MCF 10A (cell line): ENCODE results near the gene USP9X. TPM values are rescaled to one million over a fixed set of nuclear protein-coding genes. Genes with fewer than 3 reads are reported as not detected.
"Not testable (repeated sequence)": the region's sequence is repeated elsewhere in the genome, so short reads cannot be mapped to it uniquely, and the experiment has no call there.

Source experiments
- BruUV-seq: library from RNA; stranded (reverse); fragments of 400-500 nt; replicated peaks from 2 replicates; lab custom pipeline; 2021; lab: Mats Ljungman, UMichigan
- CTCF ChIA-PET: fragments of 300-600 bp; sonication (Branson Sonifier 250); formaldehyde crosslinking; extraction: SDS; loops from one replicate; lab custom pipeline; 2021; ENCODE audit warnings: antibody characterized with exemption, inconsistent platforms; lab: Yijun Ruan, JAX
- POLR2A ChIA-PET: fragments of 300-600, 350-650 bp; sonication (Branson Sonifier 250); formaldehyde crosslinking; extraction: SDS; loops from one replicate; lab custom pipeline; 2020; ENCODE audit warnings: antibody characterized with exemption, inconsistent platforms; lab: Yijun Ruan, JAX
- DNase-seq: peaks from one replicate; pipeline ENCODE4 v3.0.0-alpha.2; 2018; ENCODE audit not compliant: unreplicated experiment
- H3K27ac Mint-ChIP-seq: one replicate; pipeline ENCODE4 v1.8.0; 2022; ENCODE audit warnings: mild to moderate bottlenecking, low read depth, mixed read lengths; ENCODE audit not compliant: unreplicated experiment
- H3K27me3 Mint-ChIP-seq: one replicate; pipeline ENCODE4 v1.8.0; 2022; ENCODE audit warnings: mixed read lengths; ENCODE audit not compliant: insufficient read depth, unreplicated experiment
- H3K36me3 Mint-ChIP-seq: one replicate; pipeline ENCODE4 v1.8.0; 2022; ENCODE audit warnings: mild to moderate bottlenecking, moderate library complexity, mixed read lengths; ENCODE audit not compliant: insufficient read depth, unreplicated experiment
- H3K4me1 Mint-ChIP-seq: one replicate; pipeline ENCODE4 v1.8.0; 2022; ENCODE audit warnings: mixed read lengths; ENCODE audit not compliant: insufficient read depth, unreplicated experiment
- H3K4me3 Mint-ChIP-seq: one replicate; pipeline ENCODE4 v1.8.0; 2022; ENCODE audit warnings: mild to moderate bottlenecking, moderate library complexity, mixed read lengths; ENCODE audit not compliant: unreplicated experiment
- H3K9me3 Mint-ChIP-seq: one replicate; pipeline ENCODE4 v1.8.0; 2022; ENCODE audit warnings: mixed read lengths; ENCODE audit not compliant: unreplicated experiment
- intact Hi-C: fragments of 100-400 bp; cut with micrococcal nuclease; formaldehyde crosslinking; loops from 2 replicates; pipeline ENCODE4 v1.14.1; 2022
- total RNA-seq: library from RNA; stranded (reverse); gene quantifications from 2 replicates; pipeline ENCODE4 v1.2.3, GENCODE V29; 2022
- TF ChIP-seq, protein P1 (sequence below): fragments of 200-600 bp; IDR thresholded peaks from one replicate; pipeline ENCODE4 v1.8.0; 2022; ENCODE audit warnings: antibody characterized with exemption, mild to moderate bottlenecking; ENCODE audit not compliant: unreplicated experiment

Gene USP9X
- total RNA-seq, 1 experiment from 2014 or later: 77.9 TPM

DNA sequence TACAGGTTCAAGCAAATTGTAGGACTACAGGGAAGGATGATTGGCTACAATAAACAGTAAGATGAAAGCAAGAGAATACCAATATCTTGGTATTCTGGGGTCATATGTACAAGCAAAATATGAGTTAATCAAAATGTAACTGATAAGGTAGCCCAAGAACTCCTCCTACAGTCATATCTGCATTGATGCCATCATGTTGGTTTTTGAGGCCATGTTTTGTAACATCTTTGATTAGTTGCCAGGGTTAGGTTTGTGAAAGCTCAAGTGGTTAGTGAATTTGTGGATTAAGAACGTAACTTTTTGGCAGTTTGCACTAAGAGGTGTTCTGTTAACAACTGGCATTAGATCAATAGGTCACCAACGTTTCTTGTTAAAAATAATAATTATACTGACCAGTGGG, 59.6 kb downstream of the USP9X start:
- CTCF ChIA-PET: interaction anchor here (0.6 kb wide), 2 partner anchors 31 to 652 kb away, joined by 3 to 4 read pairs; no protein-coding TSS in a partner anchor
- intact Hi-C loops: no loop called here
- peak; percentile 40 for DNase-seq
- H3K27me3 Mint-ChIP-seq: no peaks in the 10 kb centered on the region
- no peak overlapping the region for H3K27ac Mint-ChIP-seq
- no peaks in the 10 kb centered on the region for H3K9me3 Mint-ChIP-seq
- TF ChIP-seq, protein P1, sequence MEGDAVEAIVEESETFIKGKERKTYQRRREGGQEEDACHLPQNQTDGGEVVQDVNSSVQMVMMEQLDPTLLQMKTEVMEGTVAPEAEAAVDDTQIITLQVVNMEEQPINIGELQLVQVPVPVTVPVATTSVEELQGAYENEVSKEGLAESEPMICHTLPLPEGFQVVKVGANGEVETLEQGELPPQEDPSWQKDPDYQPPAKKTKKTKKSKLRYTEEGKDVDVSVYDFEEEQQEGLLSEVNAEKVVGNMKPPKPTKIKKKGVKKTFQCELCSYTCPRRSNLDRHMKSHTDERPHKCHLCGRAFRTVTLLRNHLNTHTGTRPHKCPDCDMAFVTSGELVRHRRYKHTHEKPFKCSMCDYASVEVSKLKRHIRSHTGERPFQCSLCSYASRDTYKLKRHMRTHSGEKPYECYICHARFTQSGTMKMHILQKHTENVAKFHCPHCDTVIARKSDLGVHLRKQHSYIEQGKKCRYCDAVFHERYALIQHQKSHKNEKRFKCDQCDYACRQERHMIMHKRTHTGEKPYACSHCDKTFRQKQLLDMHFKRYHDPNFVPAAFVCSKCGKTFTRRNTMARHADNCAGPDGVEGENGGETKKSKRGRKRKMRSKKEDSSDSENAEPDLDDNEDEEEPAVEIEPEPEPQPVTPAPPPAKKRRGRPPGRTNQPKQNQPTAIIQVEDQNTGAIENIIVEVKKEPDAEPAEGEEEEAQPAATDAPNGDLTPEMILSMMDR: no peak
- no peak overlapping the region for H3K4me3 Mint-ChIP-seq
- POLR2A ChIA-PET: interaction anchor here (0.6 kb wide), 1 partner anchor 7 kb away, joined by 3 read pairs; no protein-coding TSS in a partner anchor
- BruUV-seq: no TSS peak
- H3K4me1 Mint-ChIP-seq: peaks cover 23% of the 10 kb centered on the region
- peaks cover 32% of the 10 kb centered on the region for H3K36me3 Mint-ChIP-seq

DNA sequence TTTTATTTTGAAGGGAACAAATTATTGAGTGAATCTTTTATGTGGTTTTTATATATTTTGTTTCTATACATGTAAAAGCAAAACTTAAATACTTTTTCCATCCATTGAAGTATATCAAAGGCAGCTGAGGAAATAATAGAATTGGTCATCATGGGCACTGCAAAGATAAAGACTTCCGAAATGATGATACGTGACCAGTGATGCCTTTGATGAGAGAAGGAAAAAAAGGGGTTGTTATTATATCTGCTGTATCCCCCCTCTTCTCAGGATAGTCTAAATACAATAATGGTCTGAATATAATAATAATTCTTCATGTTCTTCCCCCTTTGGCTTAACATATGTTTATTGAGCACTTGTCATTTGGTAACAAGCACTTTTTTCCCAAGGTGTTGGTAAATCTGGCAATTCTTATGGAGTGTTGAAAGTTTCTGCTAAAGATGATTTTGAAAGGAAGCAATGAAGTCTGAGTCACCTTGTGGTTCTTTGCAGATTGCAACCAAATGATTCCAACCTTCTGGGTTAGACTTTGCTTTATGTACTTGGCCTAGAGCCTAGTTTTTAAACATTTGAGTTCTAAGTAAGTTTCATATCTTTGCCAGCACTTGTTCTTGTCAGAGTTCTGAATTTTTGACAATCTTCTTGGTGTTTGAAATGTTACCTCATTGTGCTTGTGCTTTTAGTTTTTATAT, 60.8 kb downstream of the USP9X start:
- BruUV-seq: no TSS peak

DNA sequence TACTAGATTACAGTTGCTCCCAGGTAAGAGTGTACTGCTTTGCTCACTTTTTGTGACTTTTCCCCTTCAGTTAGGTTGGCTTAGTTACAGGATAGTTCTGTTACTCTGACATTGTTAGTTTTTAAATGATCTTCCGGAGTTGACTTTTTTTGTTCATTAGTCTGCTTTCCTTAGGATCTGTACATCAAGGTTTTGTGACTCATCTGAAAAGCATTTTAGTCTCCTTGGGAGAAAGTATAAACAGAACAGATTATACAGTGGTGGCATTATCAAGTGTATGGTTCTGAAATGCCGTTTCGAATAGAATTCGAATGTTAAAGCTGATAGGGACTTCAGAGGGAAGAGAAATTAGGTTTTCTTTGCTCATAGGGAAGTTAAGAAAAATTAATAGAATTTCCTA, 63.3 kb downstream of the USP9X start:
- no peaks in the 10 kb centered on the region for H3K27me3 Mint-ChIP-seq
- peak overlapping the region; percentile 86 for H3K27ac Mint-ChIP-seq

More for the DNA sequence above, 60.8 kb downstream of the USP9X start:
- Mint-ChIP-seq H3K36me3 (peaks cover 32% of the 10 kb centered on the region), H3K9me3 (no peaks in the 10 kb centered on the region), H3K4me3 (no peak overlapping the region), H3K27ac (no peak overlapping the region), H3K27me3 (no peaks in the 10 kb centered on the region), H3K4me1 (peaks cover 23% of the 10 kb centered on the region)
- intact Hi-C loops: no loop called here
- ChIA-PET CTCF (interaction anchor here (0.6 to 0.7 kb wide), 3 partner anchors 30 to 1351 kb away, joined by 3 to 5 read pairs (median 3); no protein-coding TSS in a partner anchor), POLR2A (interaction anchor here (0.6 to 0.7 kb wide), 3 partner anchors 57 to 413 kb away, joined by 3 to 5 read pairs (median 4); no protein-coding TSS in a partner anchor)
- TF ChIP-seq, protein P1: no peak
- peak; percentile 93 for DNase-seq

DNA sequence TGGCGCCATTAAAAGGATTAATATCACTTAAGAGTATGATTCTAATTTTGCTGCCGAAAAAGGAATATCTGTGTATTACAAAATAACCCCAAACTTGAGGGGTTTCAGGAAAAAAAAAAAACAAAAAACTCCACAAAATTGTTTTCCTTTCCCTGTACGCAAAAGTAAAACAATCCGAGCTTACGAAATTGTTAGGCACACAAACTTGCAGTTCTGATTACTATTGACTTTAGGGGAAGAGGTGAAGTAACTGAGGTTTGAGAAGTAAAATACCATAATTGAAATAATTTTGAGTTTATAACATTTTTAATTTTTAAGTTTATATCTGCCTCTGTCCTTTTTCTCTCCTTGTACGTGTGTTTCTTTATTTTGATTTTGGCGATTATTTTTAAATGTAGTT, 64.8 kb downstream of the USP9X start:
- ChIA-PET POLR2A (interaction anchor here (1.1 kb wide), 1 partner anchor 41 kb away, joined by 5 read pairs; no protein-coding TSS in a partner anchor), CTCF (interaction anchor here (0.7 to 0.9 kb wide), 2 partner anchors 20 to 35 kb away, joined by 3 read pairs; no protein-coding TSS in a partner anchor)
- Mint-ChIP-seq H3K4me1 (peaks cover 42% of the 10 kb centered on the region), H3K4me3 (no peak overlapping the region), H3K27me3 (no peaks in the 10 kb centered on the region), H3K9me3 (no peaks in the 10 kb centered on the region), H3K27ac (no peak overlapping the region), H3K36me3 (peaks cover 46% of the 10 kb centered on the region)
- no peak for DNase-seq
- TF ChIP-seq, protein P1: no peak
- no TSS peak for BruUV-seq
- intact Hi-C loops: no loop called here

More for the DNA sequence above, 63.3 kb downstream of the USP9X start:
- TF ChIP-seq, protein P1: no peak
- no TSS peak for BruUV-seq
- peak; percentile 55 for DNase-seq
- no peaks in the 10 kb centered on the region for H3K9me3 Mint-ChIP-seq
- POLR2A ChIA-PET: interaction anchor here (0.7 to 1.0 kb wide), 2 partner anchors 34 to 61 kb away, joined by 3 to 5 read pairs; no protein-coding TSS in a partner anchor
- peaks cover 31% of the 10 kb centered on the region for H3K4me1 Mint-ChIP-seq
- peaks cover 49% of the 10 kb centered on the region for H3K36me3 Mint-ChIP-seq
- CTCF ChIA-PET: interaction anchor here (1.3 kb wide), 1 partner anchor 9 kb away, joined by 5 read pairs; no protein-coding TSS in a partner anchor
- intact Hi-C loops: no loop called here
- peak overlapping the region; percentile 24 for H3K4me3 Mint-ChIP-seq

DNA sequence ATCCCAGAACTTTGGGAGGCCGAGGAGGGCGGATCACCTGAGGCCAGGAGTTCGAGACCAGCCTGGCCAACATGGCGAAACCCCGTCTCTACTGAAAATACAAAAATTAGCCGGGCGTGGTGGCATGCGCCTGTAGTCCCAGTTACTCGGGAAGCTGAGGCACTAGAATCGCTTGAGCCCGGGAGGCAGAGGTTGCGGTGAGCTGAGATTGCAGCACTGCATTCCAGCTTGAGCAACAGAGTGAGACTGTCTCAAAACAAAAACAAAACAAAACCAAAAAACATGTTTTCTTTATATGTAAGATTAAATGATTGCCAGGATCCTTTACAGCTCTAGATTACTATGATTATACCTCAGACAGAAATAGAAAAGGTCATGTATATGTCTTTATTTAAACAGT, 66.5 kb downstream of the USP9X start:
- BruUV-seq: not testable (repeated sequence)

More for the DNA sequence above, 66.5 kb downstream of the USP9X start:
- CTCF ChIA-PET: interaction anchor here (0.5 to 1.0 kb wide), 2 partner anchors 13 to 36 kb away, joined by 3 to 4 read pairs; no protein-coding TSS in a partner anchor
- H3K27me3 Mint-ChIP-seq, H3K4me3 Mint-ChIP-seq, H3K9me3 Mint-ChIP-seq, H3K27ac Mint-ChIP-seq, intact Hi-C loops: not testable (repeated sequence)
- DNase-seq: peak; percentile 49
- POLR2A ChIA-PET: interaction anchor here (0.8 to 1.9 kb wide), 2 partner anchors 41 to 65 kb away, joined by 3 to 7 read pairs; no protein-coding TSS in a partner anchor
- peaks cover 58% of the 10 kb centered on the region for H3K36me3 Mint-ChIP-seq
- peaks cover 35% of the 10 kb centered on the region for H3K4me1 Mint-ChIP-seq
